ENCODE results near the gene MRPL38.

DNA sequence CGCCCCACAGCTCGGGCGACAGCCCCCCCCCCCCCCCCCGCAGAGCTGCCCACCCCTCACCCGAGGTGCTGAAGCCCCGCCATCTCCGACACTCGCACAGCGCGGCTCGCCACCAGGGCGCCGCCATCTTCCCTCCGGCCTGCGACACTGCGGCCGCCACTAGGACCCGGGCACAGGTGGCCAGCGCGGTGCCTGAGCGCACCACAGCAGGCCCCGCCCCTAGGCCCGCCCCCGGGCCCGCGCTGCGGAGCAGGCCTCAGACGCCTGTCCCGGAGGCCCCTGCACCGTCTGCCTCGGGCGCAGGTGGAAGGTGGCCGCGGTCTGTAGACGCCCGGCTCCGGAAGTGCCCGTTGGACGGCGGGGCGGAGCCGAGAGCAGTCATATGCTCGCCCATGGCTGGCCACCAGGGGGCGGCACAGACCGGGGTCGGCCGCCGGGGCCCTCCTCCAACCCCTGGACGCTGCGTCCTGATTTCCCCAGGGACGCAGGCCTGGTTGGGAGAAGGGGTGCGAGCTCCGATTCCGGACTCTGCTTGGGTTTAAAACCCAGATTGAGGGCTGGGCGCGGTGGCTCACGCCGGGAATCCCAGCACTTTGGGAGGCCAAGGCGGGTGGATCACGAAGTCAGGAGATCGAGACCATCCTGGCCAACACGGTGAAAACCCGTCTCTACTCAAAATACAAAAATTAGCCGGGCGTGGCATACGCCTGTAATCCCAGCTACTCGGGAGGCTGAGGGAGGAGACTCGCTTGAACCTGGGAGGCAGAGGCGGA, at the start of gene MRPL38:
- TF ChIP-seq POLR2AphosphoS5 (IDR thresholded peaks at IDR 0.05) (peak; percentile 93), POLR2A (IDR thresholded peaks at IDR 0.05) (peak; percentile 76)
- TF ChIP-seq, protein P1, sequence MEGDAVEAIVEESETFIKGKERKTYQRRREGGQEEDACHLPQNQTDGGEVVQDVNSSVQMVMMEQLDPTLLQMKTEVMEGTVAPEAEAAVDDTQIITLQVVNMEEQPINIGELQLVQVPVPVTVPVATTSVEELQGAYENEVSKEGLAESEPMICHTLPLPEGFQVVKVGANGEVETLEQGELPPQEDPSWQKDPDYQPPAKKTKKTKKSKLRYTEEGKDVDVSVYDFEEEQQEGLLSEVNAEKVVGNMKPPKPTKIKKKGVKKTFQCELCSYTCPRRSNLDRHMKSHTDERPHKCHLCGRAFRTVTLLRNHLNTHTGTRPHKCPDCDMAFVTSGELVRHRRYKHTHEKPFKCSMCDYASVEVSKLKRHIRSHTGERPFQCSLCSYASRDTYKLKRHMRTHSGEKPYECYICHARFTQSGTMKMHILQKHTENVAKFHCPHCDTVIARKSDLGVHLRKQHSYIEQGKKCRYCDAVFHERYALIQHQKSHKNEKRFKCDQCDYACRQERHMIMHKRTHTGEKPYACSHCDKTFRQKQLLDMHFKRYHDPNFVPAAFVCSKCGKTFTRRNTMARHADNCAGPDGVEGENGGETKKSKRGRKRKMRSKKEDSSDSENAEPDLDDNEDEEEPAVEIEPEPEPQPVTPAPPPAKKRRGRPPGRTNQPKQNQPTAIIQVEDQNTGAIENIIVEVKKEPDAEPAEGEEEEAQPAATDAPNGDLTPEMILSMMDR (IDR thresholded peaks at IDR 0.05), result peak; percentile 91 to 100 (median 100)
